NCI-H460 (cell line): ENCODE results near the gene EFNA2. TPM values are rescaled to one million over a fixed set of nuclear protein-coding genes. Genes with fewer than 3 reads are reported as not detected.
"Not testable (repeated sequence)": the region's sequence is repeated elsewhere in the genome, so short reads cannot be mapped to it uniquely, and the experiment has no call there.

Experiments
- DNase-seq: peaks from one replicate; pipeline ENCODE4 v3.0.0-alpha.2; 2016; ENCODE audit warnings: low read depth; ENCODE audit errors: extremely low read depth
- total RNA-seq: library from RNA; depleted of rRNA; stranded (reverse); fragments of >200 nt; shearing (Covaris generic); gene quantifications from 2 replicates; pipeline ENCODE4 v1.2.3, GENCODE V29; 2014

EFNA2 gene
- total RNA-seq, 1 experiment from 2014 or later = 0.62 TPM

DNA sequence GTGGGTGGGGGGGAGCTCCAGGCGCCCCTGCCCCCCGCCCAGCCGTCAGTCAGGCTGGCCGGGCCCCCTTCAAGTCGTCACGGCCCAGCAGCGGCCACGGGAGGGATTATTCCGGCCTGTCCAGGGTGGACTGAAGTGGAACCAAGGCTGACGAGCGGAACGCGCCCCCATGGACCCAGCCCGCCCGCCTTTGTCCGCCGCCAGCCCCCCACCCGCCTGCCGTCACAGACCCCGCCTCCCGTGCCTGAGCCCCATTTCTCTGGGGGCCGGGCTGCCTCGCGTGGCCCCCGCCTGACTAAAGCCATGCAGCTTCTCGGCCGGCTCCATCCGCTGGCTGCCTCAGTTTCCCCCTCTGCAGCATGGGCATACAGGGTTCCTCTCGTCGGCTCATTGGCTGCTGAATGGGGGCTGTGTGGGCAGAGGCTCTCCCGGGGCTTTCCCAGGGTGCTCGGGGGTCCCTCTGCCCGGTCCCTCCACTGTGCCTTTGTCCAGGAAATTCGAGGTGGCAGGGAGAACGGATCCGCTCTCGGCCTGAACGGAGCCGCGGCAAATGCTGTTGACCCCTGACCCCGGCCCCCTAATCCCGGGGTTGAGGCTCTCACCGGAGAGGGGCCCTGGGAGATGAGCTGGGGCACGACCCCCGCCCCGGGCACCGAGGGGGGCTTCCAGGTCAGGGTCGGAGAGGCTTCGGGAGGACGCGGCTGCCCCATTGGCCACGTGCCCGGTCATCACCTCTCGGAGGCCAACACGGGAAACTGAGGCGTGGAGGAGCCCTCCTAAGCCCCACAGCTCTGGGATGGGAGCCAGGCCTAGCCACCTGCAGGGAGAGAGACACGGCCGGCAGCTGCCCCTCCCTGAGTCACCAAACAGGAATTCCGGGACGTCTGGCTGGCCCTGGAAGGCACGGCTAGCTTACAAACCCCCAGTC lies 27.4 kb downstream of the EFNA2 start:
- DNase-seq = no peak

GRCh38 chr19:1313695-1314613 lies 28.3 kb downstream of the EFNA2 start:
- DNase-seq = no peak

DNA sequence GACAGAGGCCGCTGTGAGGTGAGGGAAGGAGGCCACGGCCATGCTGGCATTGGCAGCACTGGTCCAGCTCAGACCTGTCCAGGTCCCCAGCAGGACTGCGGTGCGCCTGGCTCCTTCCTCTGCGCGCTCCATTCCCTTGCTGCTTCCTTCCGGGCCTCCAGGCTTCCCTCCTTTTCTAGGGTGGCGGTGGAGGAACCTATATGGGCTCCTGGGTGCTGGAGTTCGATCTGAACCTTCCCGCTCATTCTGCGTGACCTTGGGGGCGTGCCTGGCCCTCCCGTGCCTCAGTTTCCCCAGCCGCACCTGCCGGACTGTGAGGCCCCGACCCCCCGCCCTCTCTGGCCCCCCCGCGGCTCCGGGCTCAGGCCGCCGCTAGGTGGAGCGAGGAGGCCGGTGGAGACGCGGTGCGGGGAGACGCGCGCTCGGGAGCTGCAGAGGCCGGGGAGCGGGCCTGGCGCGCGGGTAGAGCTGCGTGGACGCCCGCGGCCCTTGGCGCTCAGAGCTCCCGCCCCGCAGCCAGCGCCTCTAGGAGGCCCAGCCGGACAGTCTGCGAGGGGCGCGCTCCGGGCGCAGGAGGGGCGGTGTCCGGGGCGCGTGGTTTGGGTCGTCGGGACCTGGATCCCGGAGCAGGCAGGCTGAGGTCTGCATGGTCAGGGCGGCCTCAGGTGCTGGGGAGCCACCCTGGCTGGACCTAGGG lies 29.9 kb downstream of the EFNA2 start:
- DNase-seq = peak; percentile 21

- no peak for DNase-seq
Measured at GRCh38 chr19:1316466-1316865, 30.8 kb downstream of the EFNA2 start.

GRCh38 chr19:1317274-1318003 lies 31.8 kb downstream of the EFNA2 start:
- no peak for DNase-seq

DNA sequence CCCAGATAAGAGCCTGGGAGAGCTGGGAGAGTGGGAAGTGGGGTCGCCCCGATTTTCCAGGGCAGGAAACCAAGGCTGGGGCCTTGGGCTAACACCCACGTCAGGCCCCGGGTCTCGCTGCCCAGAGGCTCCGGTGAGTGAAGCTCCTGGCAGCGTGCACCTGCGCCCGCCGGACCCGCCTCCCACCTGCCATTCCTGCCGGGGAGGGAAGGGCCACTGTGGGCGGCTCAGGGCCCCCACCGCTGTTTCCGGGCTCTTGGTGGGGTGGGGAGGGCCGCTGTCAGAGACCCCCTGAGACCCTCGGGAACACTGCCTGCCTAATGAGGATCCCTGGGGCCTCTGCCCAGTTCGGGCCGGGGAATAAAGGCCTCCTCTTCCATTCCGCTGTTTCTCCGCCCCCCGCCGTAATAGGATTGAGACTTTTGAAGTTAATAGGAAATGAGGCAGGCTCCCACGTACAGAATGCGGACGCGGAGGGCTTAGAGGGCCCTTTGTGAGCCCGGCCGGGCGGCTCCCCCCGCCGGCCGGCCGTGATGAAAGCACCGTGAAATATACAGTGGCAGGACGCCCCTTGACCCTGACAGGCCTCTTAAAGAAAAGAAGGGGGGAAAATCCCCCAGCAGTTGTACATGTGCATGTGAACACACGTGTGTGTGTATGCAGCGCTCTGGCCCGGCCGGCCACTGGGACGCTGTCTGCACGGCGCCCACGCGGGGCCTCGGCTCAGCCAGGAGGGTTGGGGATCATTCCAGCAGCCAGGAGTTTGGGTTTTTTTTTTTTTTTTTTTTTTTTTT lies 33.2 kb downstream of the EFNA2 start:
- DNase-seq = no peak

DNA sequence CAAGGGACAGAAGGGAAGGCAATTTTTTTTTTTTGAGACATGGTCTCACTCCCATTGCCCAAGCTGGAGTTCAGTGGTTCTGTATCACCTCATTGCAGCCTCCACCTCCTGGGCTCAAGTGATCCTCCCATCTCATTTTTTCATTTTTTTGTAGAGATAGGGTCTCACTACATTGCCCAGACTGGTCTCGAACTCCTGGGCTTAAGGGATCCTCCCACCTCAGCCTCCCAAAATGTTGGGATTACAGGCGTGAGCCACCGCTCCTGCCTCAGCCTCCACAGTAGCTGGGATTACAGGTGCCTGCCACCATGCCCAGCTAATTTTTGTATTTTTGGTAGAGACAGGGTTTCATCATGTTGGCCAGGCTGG lies 34.6 kb downstream of the EFNA2 start:
- DNase-seq = not testable (repeated sequence)

- DNase-seq = no peak
Measured at GRCh38 chr19:1321539-1321938, 35.9 kb downstream of the EFNA2 start.

- DNase-seq = no peak
Measured at GRCh38 chr19:1322198-1322981, 36.7 kb downstream of the EFNA2 start.

DNA sequence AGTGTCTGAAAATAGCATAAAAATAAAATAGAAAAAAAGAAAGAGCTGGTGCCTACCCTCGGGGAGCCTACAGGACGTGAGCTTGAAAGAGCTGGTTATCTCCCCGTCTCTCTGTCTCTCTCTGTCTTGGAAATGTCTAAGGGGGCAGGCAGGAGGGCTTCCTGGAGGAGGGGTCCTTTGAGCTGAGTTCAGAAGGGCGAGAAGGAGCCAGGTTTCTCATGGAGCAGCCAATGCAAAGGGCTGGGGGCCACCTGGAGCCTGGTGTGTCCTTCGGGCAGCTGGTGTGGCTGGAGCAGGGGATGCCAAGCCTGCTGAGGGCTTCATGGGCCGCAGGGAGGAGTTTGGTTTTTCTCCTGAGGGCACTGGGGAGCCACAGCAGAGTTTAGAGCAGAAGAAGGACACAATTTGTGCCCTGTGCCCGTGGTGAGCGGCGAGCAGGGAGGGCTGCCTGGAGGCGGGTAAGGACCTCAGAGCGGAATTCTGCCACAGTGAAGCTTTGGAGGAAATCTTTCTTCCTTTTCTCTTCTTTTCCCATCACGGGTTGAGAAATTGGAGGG lies 38.7 kb downstream of the EFNA2 start:
- DNase-seq = no peak

DNA sequence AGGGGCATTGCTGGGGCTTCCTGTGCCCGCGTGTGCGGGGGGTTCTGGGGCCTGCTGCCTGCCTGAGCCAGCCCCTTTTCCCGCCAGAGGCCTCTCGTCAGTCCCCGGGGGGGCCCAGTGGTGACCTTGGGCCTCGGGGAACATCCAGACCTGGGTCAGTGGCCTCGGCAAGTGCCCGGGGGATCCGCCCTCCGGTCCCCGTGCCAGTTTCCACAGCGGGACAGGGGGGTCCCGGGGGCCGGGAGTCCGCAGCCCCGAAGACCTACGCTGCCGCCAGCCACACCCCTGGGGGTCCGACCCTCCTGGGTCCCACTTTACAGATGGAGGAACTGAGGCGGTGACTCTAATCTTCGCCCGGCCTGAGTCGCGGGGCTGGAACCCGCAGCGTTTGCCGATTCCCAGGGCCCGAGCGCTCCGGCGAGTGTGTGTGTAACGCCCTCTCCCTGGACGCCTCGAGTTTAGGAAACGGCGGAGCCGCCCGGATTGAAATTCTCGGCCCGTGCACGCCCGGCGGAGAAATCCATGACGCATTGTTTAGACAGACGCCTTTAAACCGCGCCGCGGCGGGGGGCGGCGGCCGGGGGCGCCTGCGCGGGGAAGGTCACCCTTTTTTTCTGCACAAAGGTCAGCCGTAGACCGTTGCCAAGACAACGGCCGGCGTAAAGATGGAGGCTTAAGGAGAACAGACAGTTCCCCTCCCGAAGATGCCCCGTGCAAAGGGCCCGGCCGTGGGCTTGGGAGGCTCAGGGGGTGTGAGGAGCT lies 39.3 kb downstream of the EFNA2 start:
- peak; percentile 35 for DNase-seq

- no peak for DNase-seq
Measured at GRCh38 chr19:1325568-1326294, 40.1 kb downstream of the EFNA2 start.

DNA sequence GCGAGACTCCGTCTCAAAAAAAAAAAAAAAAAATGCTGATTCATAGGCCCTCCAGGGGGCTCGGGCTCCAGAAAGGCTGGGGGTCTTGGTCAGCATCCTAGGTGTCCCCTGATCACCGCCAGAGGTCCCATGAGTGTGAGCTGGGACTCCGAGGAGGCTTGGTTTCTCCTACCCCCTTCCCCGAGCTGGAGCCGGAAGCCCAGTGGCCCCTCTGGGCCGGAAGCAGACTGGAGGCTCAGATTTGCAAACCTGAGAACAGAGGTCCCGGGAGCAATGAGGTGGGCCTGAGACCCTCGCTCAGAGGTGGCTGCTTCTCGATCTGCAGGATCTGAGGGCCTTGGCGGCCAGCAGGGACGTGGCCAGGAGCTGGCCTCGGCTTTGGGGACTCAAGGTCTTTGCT lies 41.5 kb downstream of the EFNA2 start:
- DNase-seq = no peak

GRCh38 chr19:1332208-1332607 lies 46.5 kb downstream of the EFNA2 start:
- DNase-seq = not testable (repeated sequence)

DNA sequence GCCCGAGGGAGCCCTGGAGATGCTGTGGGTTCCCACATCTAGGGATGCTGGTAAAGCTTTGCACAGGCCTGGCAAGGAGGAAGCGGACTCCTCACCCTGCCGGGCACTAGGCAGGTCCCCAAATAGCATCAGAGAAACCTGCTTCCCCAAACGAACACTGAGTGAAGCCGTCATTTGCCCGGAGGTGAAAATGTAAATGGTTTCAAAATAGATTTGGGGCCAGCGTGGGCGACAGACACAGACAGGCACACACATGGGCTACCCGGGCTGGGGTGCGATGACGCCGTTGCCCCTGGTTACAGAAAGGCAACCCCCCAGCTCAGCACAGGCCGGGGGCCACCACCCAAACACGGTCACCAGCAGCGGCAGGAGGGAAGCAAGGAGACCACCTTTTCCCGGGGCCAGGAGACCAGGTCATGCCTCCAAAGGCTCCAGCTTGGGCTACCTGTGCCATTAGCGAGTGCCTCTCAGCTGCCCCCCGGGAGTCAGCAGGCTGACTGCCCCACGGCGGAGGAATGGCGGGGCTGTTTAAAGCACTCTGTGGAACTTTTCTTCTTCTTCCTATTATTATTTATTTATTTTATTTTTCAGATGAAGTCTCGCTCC lies 50.5 kb downstream of the EFNA2 start:
- no peak for DNase-seq

DNA sequence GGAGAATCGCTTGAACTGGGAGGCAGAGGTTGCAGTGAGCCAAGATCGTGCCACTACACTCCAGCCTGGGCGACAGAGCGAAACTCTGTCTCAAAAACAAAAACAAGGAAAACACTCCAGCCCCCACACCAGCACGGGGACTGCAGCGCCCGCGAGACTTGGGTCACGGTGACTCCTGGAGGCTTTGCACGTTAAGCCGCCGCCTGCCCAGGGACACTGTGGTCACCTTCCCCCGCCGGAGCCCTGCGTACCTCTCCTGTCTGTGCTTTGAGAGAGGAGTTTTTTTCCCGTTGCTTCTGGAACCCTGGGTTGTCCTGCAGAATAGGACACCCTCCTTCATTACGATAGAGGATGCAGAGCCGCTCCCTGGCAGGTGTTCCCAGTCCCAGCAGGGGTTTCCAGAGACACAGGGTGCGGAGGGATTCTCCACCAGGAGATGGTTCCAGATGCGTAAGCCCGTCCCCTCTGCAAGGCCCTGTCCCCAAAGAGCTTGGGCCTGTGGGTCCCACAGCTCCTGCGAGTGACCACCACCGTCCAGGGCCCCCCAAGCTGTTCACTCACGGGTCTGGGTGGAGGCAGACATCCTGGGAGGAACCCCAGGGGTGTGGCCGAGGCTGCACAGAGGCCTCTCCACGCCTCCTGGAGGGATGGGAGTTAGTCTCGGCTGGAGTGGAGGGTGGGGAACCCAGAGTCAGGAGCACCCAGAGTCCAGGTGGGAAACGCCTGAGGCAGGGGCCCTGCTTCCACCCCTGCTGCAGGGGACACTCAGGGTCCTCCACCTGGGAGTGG lies 55.2 kb downstream of the EFNA2 start:
- DNase-seq = no peak
